ENCODE data around the gene GJC3.

GRCh38 chr7:99893280-99893679 lies 36.1 kb downstream of the GJC3 start:
- TF ChIP-seq CTCF (IDR thresholded peaks at IDR 0.05) (no peak), POLR2AphosphoS5 (IDR thresholded peaks at IDR 0.05) (no peak), POLR2A (IDR thresholded peaks at IDR 0.05) (no peak), EP300 (IDR thresholded peaks at IDR 0.05) (no peak)
